ENCODE data around the gene CTTNBP2NL. TPM values are rescaled to one million over a fixed set of nuclear protein-coding genes. Genes with fewer than 3 reads are reported as not detected.
A peak's percentile ranks its signal among the peaks of the same experiment; 100 is the strongest.

The CTTNBP2NL gene
- total and polyA plus RNA-seq, 2 experiments from 2014 or later = 18.5 to 31.0 TPM

DNA sequence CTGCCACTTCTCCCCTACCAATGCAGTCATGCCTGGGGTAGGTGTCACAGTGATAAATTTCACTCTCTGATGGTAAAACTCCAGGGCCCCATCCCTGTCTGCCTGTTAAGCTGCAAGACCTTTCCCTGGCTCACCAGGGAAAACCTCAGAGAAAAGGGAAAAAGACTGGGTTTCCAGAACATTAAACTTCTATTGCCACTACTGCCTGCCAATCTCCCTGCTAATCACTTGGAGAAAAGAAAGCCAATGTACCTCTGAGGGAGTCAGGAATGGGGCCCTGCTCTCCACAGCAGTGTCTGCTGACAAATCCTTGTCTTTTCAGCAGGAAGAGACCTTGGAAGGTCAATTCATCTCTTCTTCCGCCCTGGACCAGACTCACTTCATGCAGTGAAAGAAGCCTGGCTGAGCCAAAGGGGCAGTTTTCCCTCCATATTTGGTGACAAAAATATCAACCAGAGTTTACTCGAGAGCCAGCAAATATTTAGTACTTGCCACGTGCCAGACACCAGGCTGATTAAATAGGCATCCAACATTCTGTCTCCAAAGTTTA, 49.1 kb upstream of the CTTNBP2NL start (continued):
- no peak for TF ChIP-seq CTCF (conservative IDR thresholded peaks at IDR 0.05; ENCODE audit: low read depth in 2 of 2)
- TF ChIP-seq EZH2phosphoT487 (IDR thresholded peaks at IDR 0.05; ENCODE audit: unreplicated experiment) = no peak
- no peak for TF ChIP-seq ZNF331 (CRISPR knock-in tag; IDR thresholded peaks at IDR 0.05; ENCODE audit: low read depth)
- TF ChIP-seq EZH2 (IDR thresholded peaks at IDR 0.05; ENCODE audit: low read depth, unreplicated experiment) = no peak
- TF ChIP-seq ZNF114 (CRISPR knock-in tag; IDR thresholded peaks at IDR 0.05) = no peak
- TF ChIP-seq POLR2AphosphoS5 (IDR thresholded peaks at IDR 0.05; ENCODE audit: low read depth) = no peak

- Mint-ChIP-seq H3K36me3 (ENCODE audit: low read depth) (no peaks in the 10 kb centered on the region), H3K27me3 (ENCODE audit: insufficient read depth, low read depth, poor library complexity) (peaks cover 2% of the 10 kb centered on the region), H3K4me3 (no peak overlapping the region), H3K27ac (no peak overlapping the region), H3K9me3 (peaks cover 3% of the 10 kb centered on the region; the same call in 2 of the 3 replicates), H3K4me1 (peaks cover 13% of the 10 kb centered on the region)
- DNase-seq (ENCODE audit: low spot score) (no peak), ATAC-seq (no peak)
- Histone ChIP-seq H3K4me1 (ENCODE audit: insufficient read depth) (peaks cover 3% of the 10 kb centered on the region; the same call in 1 of the 2 replicates), H3K9me2 (ENCODE audit: insufficient read depth) (no peaks in the 10 kb centered on the region), H3K27ac (ENCODE audit: low read depth) (no peak overlapping the region), H3K79me2 (replicated peaks; ENCODE audit: insufficient read depth) (no peaks in the 10 kb centered on the region), H3K4me3 (no peak overlapping the region), H4K20me1 (replicated peaks; ENCODE audit: insufficient read depth) (no peaks in the 10 kb centered on the region), H2AFZ (0 out of 2 replicates have a peak overlapping the region, but pooled peaks have one; percentile 66), H3K4me2 (no peak overlapping the region), H3K27me3 (ENCODE audit: insufficient read depth) (no peaks in the 10 kb centered on the region), H3K36me3 (ENCODE audit: insufficient read depth) (no peaks in the 10 kb centered on the region), H3F3A (replicated peaks; ENCODE audit: low read depth) (no peaks in the 10 kb centered on the region)
- TF ChIP-seq, protein P1, sequence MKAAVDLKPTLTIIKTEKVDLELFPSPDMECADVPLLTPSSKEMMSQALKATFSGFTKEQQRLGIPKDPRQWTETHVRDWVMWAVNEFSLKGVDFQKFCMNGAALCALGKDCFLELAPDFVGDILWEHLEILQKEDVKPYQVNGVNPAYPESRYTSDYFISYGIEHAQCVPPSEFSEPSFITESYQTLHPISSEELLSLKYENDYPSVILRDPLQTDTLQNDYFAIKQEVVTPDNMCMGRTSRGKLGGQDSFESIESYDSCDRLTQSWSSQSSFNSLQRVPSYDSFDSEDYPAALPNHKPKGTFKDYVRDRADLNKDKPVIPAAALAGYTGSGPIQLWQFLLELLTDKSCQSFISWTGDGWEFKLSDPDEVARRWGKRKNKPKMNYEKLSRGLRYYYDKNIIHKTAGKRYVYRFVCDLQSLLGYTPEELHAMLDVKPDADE (IDR thresholded peaks at IDR 0.05) = no peak
- TF ChIP-seq POLR2AphosphoS5 (IDR thresholded peaks at IDR 0.05; ENCODE audit: low read depth) = no peak
These were observed 39.2 kb upstream of the CTTNBP2NL start for GRCh38 chr1:112356765-112357164.

GRCh38 chr1:112357467-112357866, 38.5 kb upstream of the CTTNBP2NL start:
- no peak overlapping the region; the same call in 1 of the 2 replicates for H2AFZ ChIP-seq
- H3K4me3 ChIP-seq = no peak overlapping the region
- peaks cover 6% of the 10 kb centered on the region; the same call in 1 of the 2 replicates for H3K9me2 ChIP-seq (ENCODE audit: insufficient read depth)
- no peaks in the 10 kb centered on the region for H3F3A ChIP-seq (replicated peaks; ENCODE audit: low read depth)
- H3K4me3 Mint-ChIP-seq = no peak overlapping the region
- no peaks in the 10 kb centered on the region for H3K79me2 ChIP-seq (replicated peaks; ENCODE audit: insufficient read depth)
- H3K36me3 Mint-ChIP-seq (ENCODE audit: low read depth) = no peaks in the 10 kb centered on the region
- no peak for ATAC-seq
- no peak for DNase-seq (ENCODE audit: low spot score)
- no peak overlapping the region for H3K27ac ChIP-seq (ENCODE audit: low read depth)
- H3K9me3 Mint-ChIP-seq = no peaks in the 10 kb centered on the region
- H3K27me3 ChIP-seq (ENCODE audit: insufficient read depth) = no peaks in the 10 kb centered on the region
- peaks cover 2% of the 10 kb centered on the region for H3K27me3 Mint-ChIP-seq (ENCODE audit: insufficient read depth, low read depth, poor library complexity)
- no peak overlapping the region; the same call in 1 of the 2 replicates for H3K27ac Mint-ChIP-seq
- no peak overlapping the region for H3K4me2 ChIP-seq
- peaks cover 13% of the 10 kb centered on the region for H3K4me1 Mint-ChIP-seq
- H3K36me3 ChIP-seq (ENCODE audit: insufficient read depth) = no peaks in the 10 kb centered on the region
- H3K4me1 ChIP-seq (ENCODE audit: insufficient read depth) = peaks cover 3% of the 10 kb centered on the region; the same call in 1 of the 2 replicates
- H4K20me1 ChIP-seq (replicated peaks; ENCODE audit: insufficient read depth) = no peaks in the 10 kb centered on the region
- TF ChIP-seq, protein P1 (IDR thresholded peaks at IDR 0.05) = no peak
- TF ChIP-seq CTCF (conservative IDR thresholded peaks at IDR 0.05; ENCODE audit: low read depth in 2 of 2) = no peak
- no peak for TF ChIP-seq NANOG (IDR thresholded peaks at IDR 0.05; ENCODE audit: borderline replicate concordance)
- TF ChIP-seq, protein P2, sequence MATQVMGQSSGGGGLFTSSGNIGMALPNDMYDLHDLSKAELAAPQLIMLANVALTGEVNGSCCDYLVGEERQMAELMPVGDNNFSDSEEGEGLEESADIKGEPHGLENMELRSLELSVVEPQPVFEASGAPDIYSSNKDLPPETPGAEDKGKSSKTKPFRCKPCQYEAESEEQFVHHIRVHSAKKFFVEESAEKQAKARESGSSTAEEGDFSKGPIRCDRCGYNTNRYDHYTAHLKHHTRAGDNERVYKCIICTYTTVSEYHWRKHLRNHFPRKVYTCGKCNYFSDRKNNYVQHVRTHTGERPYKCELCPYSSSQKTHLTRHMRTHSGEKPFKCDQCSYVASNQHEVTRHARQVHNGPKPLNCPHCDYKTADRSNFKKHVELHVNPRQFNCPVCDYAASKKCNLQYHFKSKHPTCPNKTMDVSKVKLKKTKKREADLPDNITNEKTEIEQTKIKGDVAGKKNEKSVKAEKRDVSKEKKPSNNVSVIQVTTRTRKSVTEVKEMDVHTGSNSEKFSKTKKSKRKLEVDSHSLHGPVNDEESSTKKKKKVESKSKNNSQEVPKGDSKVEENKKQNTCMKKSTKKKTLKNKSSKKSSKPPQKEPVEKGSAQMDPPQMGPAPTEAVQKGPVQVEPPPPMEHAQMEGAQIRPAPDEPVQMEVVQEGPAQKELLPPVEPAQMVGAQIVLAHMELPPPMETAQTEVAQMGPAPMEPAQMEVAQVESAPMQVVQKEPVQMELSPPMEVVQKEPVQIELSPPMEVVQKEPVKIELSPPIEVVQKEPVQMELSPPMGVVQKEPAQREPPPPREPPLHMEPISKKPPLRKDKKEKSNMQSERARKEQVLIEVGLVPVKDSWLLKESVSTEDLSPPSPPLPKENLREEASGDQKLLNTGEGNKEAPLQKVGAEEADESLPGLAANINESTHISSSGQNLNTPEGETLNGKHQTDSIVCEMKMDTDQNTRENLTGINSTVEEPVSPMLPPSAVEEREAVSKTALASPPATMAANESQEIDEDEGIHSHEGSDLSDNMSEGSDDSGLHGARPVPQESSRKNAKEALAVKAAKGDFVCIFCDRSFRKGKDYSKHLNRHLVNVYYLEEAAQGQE (IDR thresholded peaks at IDR 0.05; ENCODE audit: unreplicated experiment) = no peak
- TF ChIP-seq ZNF114 (CRISPR knock-in tag; IDR thresholded peaks at IDR 0.05) = no peak
- no peak for TF ChIP-seq STAT1 (IDR thresholded peaks at IDR 0.05; ENCODE audit: unreplicated experiment)
